Measurements from ENCODE around the gene GUF1.

GRCh38 chr4:44674471-44674870 lies 3.7 kb upstream of the GUF1 start:
- no peak for TF ChIP-seq CTCF (IDR thresholded peaks at IDR 0.05)
- no peak for TF ChIP-seq POLR2A (IDR thresholded peaks at IDR 0.05; ENCODE audit: low read depth)

Measured in esophagus muscularis mucosa (tissue), 3 donors.